HG03520 (cell line): Measurements from ENCODE around the gene ZNF296.
A peak's percentile ranks its signal among the peaks of the same experiment; 100 is the strongest.

ENCODE experiments used
- ATAC-seq: cut with Tn5 transposase; IDR thresholded peaks from one replicate; pipeline ENCODE4 v1.9.1; 2021; ENCODE audit warnings: mild to moderate bottlenecking, moderate library complexity; ENCODE audit not compliant: unreplicated experiment

The ZNF296 gene

GRCh38 chr19:45103508-45104319 lies 27.4 kb upstream of the ZNF296 start:
- ATAC-seq = no peak

GRCh38 chr19:45103156-45103507 lies 26.9 kb upstream of the ZNF296 start:
- ATAC-seq = no peak

DNA sequence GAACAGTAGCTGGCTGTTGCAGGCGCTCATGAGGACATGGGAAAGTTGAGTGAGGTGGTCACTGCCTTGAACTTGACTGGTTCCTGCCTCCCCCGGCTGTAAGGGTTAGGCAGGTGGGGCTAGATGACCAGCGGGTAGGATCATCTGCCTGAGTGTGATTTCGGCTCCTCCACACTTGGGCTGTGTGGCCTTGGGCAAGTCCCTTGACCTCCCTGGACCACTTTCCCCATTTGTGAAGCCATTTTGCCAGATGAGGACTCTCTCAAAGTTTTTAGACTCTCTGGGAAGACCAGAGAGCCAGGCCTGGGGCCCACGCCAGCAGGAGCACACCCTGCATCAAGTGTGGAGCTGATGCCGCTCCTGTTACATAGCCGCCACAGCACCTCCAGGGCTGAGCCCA lies 26.2 kb upstream of the ZNF296 start:
- ATAC-seq = no peak

DNA sequence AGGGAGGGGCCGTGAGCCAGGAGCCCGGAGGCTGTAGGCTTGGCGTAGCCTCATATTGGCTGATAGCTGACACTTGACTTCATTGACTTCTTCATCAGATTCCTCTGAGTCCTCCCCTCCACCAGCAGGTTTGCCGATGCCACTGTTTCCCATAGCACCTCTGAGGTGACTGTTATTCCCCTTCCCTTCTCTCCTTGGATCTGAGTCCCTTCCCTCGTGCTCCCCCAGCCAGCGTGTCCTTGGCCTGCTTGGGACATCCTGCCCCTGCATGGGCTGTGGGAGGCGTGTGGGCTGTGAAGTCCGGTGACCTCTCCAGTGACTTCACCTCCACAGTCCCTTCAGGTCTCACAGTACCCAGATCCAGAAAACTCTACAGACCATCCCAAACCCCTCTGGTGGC lies 25.5 kb upstream of the ZNF296 start:
- ATAC-seq = no peak

GRCh38 chr19:45100846-45101252 lies 24.6 kb upstream of the ZNF296 start:
- ATAC-seq = no peak

GRCh38 chr19:45100201-45100600 lies 23.9 kb upstream of the ZNF296 start:
- ATAC-seq = no peak

DNA sequence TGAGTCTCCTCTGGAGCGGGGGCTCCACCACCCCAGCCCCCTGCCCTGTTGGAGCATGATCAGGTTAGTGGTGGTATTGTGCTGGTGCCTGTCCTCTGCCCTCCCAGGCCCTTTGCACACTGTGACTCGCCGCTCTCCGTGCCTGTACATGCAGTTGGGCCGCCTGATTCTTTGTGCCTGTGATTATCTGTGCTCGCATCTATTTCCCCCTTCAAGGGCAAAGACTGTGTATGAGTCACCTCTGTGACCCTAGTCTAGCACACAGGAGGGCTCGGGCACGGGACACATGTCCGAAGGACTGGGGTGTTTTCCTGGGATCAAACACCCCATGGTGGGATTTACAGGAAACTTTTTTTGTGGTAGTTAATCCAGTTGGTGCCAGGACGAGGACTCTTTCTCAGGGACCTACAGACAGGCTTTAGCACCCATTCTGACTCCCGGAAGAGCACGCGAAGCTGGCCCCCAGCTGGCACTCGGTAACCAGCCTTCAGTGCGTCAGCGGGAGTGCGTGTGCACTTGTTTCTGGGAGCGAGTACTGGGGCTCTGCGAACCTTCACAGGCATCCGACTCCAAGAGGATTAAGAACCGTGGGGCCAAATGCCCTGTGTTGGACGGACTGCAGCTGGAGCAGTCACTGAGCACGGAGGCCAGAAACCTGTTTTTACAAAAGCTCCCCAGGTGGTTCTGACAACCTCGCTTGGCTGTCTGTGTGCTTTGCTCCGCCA lies 23.4 kb upstream of the ZNF296 start:
- ATAC-seq = no peak

GRCh38 chr19:45098521-45099466 lies 22.5 kb upstream of the ZNF296 start:
- no peak for ATAC-seq

DNA sequence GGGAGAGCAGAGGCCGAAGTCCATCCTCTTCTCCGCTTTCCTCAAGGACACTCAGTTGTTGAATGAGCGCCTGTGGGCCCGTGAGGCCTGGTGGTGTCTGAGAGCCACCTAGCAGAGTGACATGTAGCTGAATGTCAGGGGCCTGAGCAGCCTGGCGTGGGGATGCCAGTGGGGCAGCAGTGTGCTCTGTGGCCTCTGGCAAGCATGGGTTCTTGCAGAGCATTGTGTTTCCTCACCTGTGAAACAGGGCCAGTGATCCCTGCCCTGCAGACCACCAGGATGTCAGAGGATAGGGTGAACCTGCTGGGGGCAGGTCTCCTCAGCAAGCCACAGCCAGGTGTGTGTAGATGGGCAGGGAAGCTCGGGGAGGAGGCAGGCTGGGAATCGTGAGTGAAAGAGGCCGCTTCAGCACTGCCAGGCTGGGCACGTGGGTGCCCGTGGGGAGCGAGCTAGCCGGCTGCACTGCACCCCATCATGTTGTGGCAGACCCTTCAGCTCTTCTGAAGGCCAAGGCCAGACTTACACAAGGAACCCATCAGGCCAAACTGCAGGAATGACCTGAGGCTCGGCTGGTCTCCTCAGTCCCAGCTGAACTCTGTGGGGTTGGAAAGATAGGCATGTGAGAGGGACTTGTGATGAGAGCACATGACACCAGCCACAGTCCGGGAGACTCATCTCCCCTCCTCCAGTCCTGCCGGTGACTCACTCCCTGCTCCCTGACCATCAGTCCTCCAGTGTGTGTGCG lies 21.7 kb upstream of the ZNF296 start:
- no peak for ATAC-seq

- no peak for ATAC-seq
Observed at GRCh38 chr19:45097450-45097775, 21.1 kb upstream of the ZNF296 start.

- no peak for ATAC-seq
Observed at GRCh38 chr19:45096700-45097099, 20.4 kb upstream of the ZNF296 start.

DNA sequence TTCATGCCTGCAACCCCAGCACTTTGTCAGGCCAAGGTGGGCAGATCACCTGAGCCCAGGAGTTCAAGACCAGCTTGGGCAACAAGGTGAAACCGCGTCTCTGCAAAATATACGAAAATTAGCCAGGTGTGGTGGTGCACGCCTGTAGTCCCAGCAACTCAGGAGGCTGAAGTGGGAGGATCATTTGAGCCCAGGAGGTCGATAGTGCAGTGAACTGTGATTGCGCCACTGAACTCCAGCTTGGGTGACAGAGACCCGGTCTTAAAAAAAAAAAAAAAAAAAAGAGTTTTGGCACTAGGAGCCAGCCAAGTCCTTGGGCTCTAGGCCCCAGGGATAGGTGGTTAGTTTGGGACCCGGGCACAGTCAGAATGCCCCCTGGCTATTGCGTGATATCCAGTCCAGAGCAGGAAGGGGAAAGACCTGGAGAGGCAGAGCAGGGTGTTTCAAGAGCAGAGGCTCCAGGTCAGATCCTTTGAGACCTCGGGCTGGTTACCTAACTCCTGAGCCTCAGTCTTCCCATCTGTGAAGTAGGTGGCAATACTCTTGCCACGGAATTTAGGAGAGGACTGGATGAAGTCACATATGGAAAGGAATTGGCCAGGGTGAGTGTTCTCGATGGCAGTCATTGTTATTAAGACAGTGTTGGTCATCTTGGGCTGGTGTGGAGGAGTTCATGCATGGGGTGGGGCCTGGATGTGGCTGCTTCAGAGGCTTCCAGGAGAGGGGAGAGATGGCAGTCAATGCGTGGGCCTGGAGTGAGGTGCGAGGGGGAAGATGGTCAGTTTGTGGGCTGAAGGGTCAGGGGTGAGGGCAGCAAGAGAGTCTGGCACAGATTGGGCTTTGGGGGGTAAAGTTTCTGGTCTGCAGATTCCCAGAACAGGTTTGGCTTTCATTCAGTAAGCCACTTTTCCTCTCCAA lies 19.5 kb upstream of the ZNF296 start:
- ATAC-seq = no peak

GRCh38 chr19:45094707-45095106 lies 18.4 kb upstream of the ZNF296 start:
- no peak for ATAC-seq

DNA sequence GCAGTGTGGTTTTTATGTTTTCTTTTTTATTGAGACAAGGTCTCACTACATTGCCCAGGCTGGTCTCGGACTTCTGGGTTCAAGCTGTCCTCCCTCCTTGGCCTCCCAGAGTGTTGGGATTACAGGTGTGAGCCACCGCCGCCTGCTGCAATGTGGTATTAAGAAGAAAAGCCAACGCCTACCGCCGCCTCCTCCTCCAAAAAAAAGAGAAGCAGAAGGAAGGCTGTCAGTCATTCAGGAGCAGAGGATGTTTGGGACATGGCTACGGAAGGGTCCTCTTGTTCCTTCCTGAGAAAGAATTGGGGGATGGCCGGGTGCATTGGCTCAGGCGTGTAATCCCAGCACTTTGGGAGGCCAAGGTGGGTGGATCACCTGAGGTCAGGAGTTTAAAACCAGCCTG lies 17.9 kb upstream of the ZNF296 start:
- ATAC-seq = no peak

DNA sequence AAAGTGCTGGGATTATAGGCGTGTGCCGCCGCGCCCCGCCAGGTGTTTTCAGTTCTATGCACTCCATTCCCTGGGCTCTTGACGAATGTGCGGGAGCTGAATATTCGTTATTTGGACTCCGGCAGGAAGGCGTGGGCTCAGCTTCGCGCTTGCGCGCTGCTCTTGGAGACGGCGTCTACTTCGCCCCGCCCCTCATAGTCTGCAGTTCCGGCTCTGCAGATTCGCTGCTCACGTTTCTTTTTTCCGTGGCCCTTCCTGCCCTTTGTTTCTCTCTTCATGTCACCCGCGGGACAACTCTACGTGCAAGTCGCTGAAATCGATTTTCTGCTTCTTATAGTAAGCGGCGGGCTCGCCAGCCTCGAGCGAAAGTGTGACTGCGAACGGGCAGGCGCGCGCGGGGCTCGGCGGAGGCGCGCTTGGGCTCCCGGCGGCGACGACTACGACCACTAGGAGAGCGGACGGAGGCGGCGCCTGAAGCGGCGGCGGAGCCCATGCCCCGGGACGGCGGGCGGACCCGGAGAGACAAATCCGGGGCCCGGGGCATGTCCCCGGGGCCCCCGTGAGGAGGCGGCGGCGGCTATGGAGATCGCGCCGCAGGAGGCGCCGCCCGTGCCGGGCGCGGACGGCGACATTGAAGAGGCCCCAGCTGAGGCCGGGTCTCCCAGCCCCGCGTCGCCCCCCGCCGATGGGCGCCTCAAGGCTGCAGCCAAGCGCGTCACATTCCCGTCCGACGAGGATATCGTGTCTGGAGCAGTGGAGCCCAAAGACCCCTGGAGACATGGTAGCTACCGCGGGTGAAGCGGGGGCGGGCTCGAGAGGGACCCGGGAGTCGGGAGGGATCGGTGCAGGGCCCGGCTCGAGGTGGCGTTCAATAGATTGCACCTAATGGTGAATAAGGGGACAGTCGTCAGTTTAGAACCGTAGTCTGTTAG lies 16.7 kb upstream of the ZNF296 start, which contains the start of gene PPP1R37:
Gene PPP1R37, plus strand, starts transcription at position 433 of the 932 bp plus-strand sequence. Its CDS starts 147 bp downstream, at position 580.
- peak; percentile 55 for ATAC-seq

GRCh38 chr19:45091031-45091923 lies 15.0 kb upstream of the ZNF296 start:
- ATAC-seq = peak; percentile 61

DNA sequence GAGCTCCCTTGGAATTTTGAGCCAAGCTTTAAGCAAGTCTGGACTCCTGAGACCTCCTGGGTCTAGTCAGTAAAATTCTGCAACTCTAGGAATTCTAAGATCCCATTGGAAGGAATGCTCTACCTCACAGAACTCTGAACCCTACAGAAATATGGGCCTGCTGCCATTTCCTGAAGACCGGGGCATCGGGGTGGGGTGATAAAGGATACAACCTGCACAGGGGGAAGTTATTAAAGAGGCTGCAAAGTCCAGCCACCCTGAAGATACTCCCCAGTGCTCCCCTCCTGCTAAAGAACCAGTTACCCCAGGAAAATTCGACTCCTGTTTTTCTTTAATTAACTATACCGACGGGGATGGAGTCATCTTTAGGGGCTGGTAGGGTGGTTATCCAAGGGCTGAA lies 14.3 kb upstream of the ZNF296 start:
- no peak for ATAC-seq

DNA sequence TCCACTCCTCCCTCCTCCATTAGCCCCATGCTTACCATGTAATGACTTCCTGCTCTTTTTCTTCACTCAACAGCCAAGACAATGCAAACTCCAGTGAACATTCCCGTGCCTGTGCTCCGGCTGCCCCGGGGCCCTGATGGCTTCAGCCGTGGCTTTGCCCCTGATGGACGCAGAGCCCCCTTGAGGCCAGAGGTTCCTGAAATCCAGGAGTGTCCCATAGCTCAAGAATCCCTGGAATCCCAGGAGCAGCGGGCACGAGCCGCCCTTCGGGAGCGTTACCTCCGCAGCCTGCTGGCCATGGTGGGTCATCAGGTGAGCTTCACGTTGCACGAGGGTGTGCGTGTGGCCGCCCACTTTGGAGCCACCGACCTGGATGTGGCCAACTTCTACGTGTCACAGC lies 13.8 kb upstream of the ZNF296 start:
- no peak for ATAC-seq
